Glomerular visceral epithelial cell (primary cell): ENCODE results near the gene TTC38.
"Not testable (repeated sequence)": the region's sequence is repeated elsewhere in the genome, so short reads cannot be mapped to it uniquely, and the experiment has no call there.

Experiments
- DNase-seq: peaks from one replicate; pipeline ENCODE4 v3.0.0-alpha.2; 2016; ENCODE audit errors: extremely low spot score

Gene TTC38

GRCh38 chr22:46296257-46297150, 28.7 kb downstream of the TTC38 start, which contains the start of gene GTSE1:
Gene GTSE1 (plus strand): TSS chr22:46296870. CDS start chr22:46297401, 531 bp downstream.
- peak; percentile 98 for DNase-seq

GRCh38 chr22:46297151-46297812, 29.5 kb downstream of the TTC38 start:
- DNase-seq, result peak; percentile 45

- no peak for DNase-seq
Observed at GRCh38 chr22:46299101-46299500, 31.3 kb downstream of the TTC38 start.

- no peak for DNase-seq
Observed at GRCh38 chr22:46300491-46300890, 32.7 kb downstream of the TTC38 start.

GRCh38 chr22:46303347-46303965, 35.6 kb downstream of the TTC38 start:
- no peak for DNase-seq

GRCh38 chr22:46308283-46308988, 40.6 kb downstream of the TTC38 start:
- DNase-seq, result no peak

GRCh38 chr22:46309526-46310085, 41.8 kb downstream of the TTC38 start:
- no peak for DNase-seq

GRCh38 chr22:46312056-46312455, 44.2 kb downstream of the TTC38 start:
- DNase-seq, result no peak

- not testable (repeated sequence) for DNase-seq
Observed at GRCh38 chr22:46312848-46313247, 45.0 kb downstream of the TTC38 start.

- no peak for DNase-seq
Observed at GRCh38 chr22:46315976-46316375, 48.2 kb downstream of the TTC38 start.

- no peak for DNase-seq
Observed at GRCh38 chr22:46317646-46318045, 49.8 kb downstream of the TTC38 start.

GRCh38 chr22:46318576-46318975, 50.8 kb downstream of the TTC38 start:
- DNase-seq, result no peak

GRCh38 chr22:46319319-46319718, 51.5 kb downstream of the TTC38 start:
- DNase-seq, result no peak

GRCh38 chr22:46320166-46320710, 52.4 kb downstream of the TTC38 start:
- DNase-seq, result no peak

GRCh38 chr22:46320716-46321386, 53.0 kb downstream of the TTC38 start:
- DNase-seq, result no peak

GRCh38 chr22:46322711-46323110, 54.9 kb downstream of the TTC38 start:
- no peak for DNase-seq

GRCh38 chr22:46323162-46323561, 55.4 kb downstream of the TTC38 start:
- no peak for DNase-seq

GRCh38 chr22:46326066-46326680, 58.4 kb downstream of the TTC38 start:
- no peak for DNase-seq

GRCh38 chr22:46327691-46328465, 60.1 kb downstream of the TTC38 start:
- no peak for DNase-seq
